Cerebellar nuclear complex (tissue), 1 donor: ENCODE results near the gene STEAP1B.
A peak's percentile ranks its signal among the peaks of the same experiment; 100 is the strongest.
"Not testable (repeated sequence)": the region's sequence is repeated elsewhere in the genome, so short reads cannot be mapped to it uniquely, and the experiment has no call there.

Experiments used
- DNase-seq, 2 experiments: peaks; one replicate each; lab custom pipeline; 2025; lab: John Stamatoyannopoulos, UW

Gene STEAP1B

GRCh38 chr7:22452960-22453558 lies 46.9 kb downstream of the STEAP1B start:
- no peak for DNase-seq

- peak in 1 of 2 experiments; percentile 18 for DNase-seq
Observed at GRCh38 chr7:22452142-22452959, 47.6 kb downstream of the STEAP1B start.

- DNase-seq, result not testable (repeated sequence)
Observed at GRCh38 chr7:22450013-22450412, 50.0 kb downstream of the STEAP1B start.

- no peak for DNase-seq
Observed at GRCh38 chr7:22447762-22448161, 52.2 kb downstream of the STEAP1B start.

DNA sequence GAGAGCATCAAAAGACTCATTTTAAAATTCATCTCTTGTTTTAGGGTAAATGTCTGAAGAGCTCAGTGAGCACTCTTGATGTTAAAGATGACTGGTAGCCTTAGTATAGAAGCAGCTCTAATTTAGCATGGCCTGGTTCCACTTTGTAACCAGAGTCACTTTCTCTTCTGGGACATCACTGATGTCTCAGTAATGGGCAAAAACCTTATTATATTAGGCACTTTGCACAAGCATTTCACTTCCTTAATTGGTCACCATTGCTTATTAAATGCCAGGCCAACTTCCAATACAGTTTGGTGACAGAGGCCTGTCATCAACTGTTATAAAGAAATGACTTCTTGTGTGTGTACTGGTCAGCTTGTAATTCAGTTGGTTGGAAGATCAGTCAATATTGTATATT lies 53.0 kb downstream of the STEAP1B start:
- DNase-seq, result no peak

GRCh38 chr7:22445853-22446252 lies 54.1 kb downstream of the STEAP1B start:
- no peak for DNase-seq

GRCh38 chr7:22445140-22445743 lies 54.7 kb downstream of the STEAP1B start:
- DNase-seq, result peak in 1 of 2 experiments; percentile 19

GRCh38 chr7:22444181-22444971 lies 55.6 kb downstream of the STEAP1B start:
- no peak for DNase-seq

- DNase-seq, result peak in 1 of 2 experiments; percentile 13
Observed at GRCh38 chr7:22443370-22444180, 56.4 kb downstream of the STEAP1B start.

DNA sequence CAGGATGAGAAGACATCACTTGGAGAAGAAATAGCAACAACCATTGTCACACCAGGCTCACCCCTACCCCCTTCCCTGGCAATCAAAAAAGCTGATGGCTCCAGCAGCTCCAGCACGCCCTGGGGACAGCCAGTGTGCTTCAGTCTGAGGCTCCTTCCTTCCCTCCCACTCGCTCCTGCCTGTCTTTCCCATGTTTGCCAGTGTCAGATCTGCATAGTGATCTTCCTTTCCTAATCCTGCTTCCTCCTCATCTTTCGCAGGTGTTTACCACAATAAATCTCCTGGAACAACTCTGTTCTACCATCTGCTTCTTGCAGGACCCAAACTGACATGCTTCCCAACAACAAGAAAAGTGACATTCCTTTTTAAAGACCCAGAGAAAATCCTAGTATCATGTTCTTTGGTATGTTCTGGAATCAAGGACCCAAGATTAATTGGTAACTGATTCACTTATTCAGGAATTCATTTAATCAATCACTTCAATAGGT lies 57.1 kb downstream of the STEAP1B start:
- DNase-seq, result no peak

DNA sequence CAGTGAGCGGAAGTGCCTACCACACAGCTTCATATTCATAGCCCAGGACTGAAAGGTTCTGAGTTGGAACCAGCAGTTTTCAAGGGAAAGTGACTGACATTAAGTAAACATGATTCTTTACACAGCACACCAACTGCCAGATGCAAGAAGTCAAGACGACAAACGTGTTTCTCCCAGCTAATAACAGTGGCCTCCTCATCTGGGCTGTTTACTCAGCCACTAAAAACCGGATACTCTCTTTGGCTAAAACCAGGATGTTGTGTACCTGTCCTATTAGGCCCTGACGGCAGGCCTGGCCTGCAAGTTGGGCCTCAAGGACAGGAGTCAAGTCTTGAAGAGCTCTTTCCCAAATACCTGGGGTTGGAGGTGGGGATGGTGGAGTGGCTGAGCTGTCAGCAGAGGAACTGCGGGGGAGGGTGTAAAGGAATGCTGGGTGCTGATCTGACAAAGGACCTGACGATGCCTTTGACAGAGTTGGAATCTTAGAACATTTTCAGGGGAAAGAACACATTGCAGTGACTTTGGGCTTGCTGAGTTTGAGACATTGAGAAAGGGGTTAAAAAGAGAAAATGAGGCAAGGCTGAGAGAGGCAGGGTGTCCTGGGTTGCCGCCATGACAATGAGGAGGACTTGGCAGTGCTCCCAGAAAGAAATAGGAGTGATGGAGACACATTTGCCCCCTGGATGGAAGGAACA lies 57.7 kb downstream of the STEAP1B start:
- no peak for DNase-seq

DNA sequence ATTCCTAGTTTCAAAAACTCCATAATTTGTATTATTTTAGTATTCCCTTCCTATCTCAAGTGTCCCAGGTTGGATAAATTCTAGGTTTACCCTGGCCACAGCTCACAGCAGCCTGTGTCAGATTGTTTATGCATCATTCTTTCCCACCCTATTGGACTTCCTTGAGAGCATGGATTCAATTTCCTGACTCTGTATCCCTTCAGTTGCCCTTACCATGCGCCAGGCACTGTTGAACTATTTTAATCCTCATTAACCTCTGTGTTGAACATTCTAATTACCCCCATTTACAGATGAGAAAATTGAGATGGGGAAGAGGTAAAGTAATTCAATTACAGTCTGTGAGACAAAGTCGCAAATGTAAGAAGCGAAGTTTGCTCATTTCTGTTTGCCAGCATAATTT lies 58.8 kb downstream of the STEAP1B start:
- DNase-seq, result no peak

GRCh38 chr7:22438994-22439393 lies 61.0 kb downstream of the STEAP1B start:
- DNase-seq, result no peak

- DNase-seq, result not testable (repeated sequence)
Observed at GRCh38 chr7:22436552-22436951, 63.4 kb downstream of the STEAP1B start.

- no peak for DNase-seq
Observed at GRCh38 chr7:22435720-22436119, 64.3 kb downstream of the STEAP1B start.

- DNase-seq, result no peak
Observed at GRCh38 chr7:22435105-22435504, 64.9 kb downstream of the STEAP1B start.

- no peak for DNase-seq
Observed at GRCh38 chr7:22433710-22434460, 66.1 kb downstream of the STEAP1B start.

DNA sequence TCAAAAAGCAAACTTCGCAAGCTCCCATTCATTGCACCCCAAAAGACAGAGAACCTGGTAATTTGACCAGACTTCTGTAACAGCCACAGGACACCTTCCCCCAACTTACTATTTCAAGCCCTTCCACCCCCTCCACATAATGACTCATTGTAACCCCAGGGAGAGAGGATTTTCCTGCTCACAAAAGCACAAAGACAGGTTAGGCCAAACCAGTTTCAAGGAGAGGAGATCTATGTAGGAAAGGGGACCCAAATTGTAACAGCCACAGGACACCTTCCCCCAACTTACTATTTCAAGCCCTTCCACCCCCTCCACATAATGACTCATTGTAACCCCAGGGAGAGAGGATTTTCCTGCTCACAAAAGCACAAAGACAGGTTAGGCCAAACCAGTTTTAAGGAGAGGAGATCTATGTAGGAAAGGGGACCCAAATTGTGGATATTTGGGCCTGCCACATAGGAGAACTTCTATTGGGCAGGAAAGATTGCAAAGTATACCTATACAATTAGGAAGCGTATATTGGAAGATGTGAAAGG lies 66.8 kb downstream of the STEAP1B start:
- not testable (repeated sequence) for DNase-seq

DNA sequence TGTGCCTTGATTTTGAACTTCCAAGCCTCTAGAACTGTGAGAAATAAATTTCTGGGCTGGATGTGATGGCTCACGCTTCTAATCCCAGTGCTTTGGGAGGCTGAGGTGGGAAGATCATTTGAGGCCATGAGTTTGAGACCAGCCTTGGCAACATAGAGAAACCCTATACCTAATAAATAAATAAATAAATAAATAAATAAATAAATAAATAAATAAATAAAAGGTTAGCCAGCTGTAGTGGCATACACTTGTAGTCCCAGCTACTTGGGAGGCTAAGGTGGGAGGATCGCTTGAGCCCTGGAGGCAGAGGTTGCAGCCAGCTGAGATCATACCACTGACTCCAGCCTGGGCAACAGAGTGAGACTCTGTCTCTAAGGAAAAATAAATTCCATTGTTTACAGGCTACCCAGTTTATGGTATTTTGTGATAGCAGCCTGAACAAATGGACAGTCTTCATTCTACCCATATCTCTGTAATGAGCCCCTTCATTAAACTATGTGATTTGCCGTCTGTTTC lies 67.7 kb downstream of the STEAP1B start:
- no peak for DNase-seq
